IPS DF 6.9 (cell line): ENCODE results near the gene MED26.

ENCODE experiments used
- DNase-seq: peaks from one replicate; pipeline ENCODE4 v3.0.0-alpha.2; 2013; ENCODE audit warnings: low read depth, low spot score
- H3K27ac ChIP-seq: one replicate; pipeline ENCODE4 v1.5.1; 2013; ENCODE audit warnings: low read length, control low read depth
- H3K27me3 ChIP-seq: 2 replicates; pipeline ENCODE4 v1.6.1; 2013; ENCODE audit warnings: mild to moderate bottlenecking, low read length; ENCODE audit not compliant: control insufficient read depth, insufficient read depth
- H3K36me3 ChIP-seq: 2 replicates; pipeline ENCODE4 v1.6.1; 2013; ENCODE audit warnings: low read length; ENCODE audit not compliant: control insufficient read depth, insufficient read depth
- H3K4me1 ChIP-seq: 2 replicates; pipeline ENCODE4 v1.6.1; 2013; ENCODE audit warnings: low read length; ENCODE audit not compliant: control insufficient read depth, insufficient read depth
- H3K4me3 ChIP-seq: 2 replicates; pipeline ENCODE4 v1.5.1; 2013; ENCODE audit warnings: mild to moderate bottlenecking, low read length
- H3K9me3 ChIP-seq: 2 replicates; pipeline ENCODE4 v1.6.1; 2013; ENCODE audit warnings: low read length, inconsistent platforms; ENCODE audit not compliant: control insufficient read depth, insufficient read depth
- WGBS: extraction: QIAGEN DNeasy Blood & Tissue Kit; methylation state at CpG from one replicate; pipeline ENCODE4 v1.1.7; 2013; ENCODE audit warnings: mixed read lengths, missing lambda C conversion rate; ENCODE audit not compliant: insufficient read length, insufficient coverage; 5-methylcytosine and 5-hydroxymethylcytosine counted together

The MED26 gene

DNA sequence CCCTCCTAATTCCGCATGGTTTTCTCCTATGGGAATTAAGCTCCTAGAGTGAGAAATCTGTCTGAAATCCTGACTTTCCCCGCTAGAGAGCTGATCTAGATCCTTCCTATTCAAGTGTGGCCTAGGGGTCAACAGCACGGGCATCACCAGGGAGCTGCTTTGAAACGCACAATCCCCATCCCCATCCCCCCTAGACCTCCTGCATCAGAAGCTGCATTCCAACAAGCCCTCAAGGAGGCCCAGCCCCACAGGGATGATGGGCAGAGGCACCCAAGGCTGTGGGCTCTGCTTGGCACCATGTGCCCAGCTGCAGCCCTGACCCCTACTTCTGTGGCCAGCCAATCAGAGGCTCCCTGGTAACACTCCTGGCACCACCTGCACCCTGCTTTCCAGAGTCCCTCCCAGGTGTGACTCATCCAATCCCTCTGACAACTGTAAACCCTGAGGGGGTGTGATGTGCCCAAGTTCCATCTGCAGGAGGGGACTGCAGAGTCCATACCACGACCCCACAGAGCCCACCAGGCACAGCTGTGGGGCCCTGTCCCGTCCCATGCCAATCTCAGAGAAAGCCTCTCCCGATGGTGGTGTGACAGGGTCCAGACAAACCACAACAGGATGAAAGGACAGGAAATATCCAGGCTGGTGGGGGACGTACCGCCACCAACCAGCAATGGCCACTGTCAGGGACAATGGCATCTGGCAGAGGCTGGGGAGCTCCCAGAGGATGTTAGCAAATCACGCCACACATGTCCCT lies 36.0 kb downstream of the MED26 start:
- no CpG with 5 or more reads among the region's 10 CpGs for WGBS
- Histone ChIP-seq H3K27ac (no peak overlapping the region), H3K36me3 (no peaks in the 10 kb centered on the region), H3K9me3 (no peaks in the 10 kb centered on the region), H3K4me1 (peaks cover 17% of the 10 kb centered on the region), H3K4me3 (no peak overlapping the region), H3K27me3 (no peaks in the 10 kb centered on the region)
- no peak for DNase-seq

GRCh38 chr19:16590876-16591802 lies 36.9 kb downstream of the MED26 start:
- H3K4me3 ChIP-seq = no peak overlapping the region
- WGBS = no CpG with 5 or more reads among the region's 9 CpGs
- no peaks in the 10 kb centered on the region for H3K9me3 ChIP-seq
- H3K27ac ChIP-seq = no peak overlapping the region
- H3K36me3 ChIP-seq = no peaks in the 10 kb centered on the region
- H3K27me3 ChIP-seq = no peaks in the 10 kb centered on the region
- H3K4me1 ChIP-seq = peaks cover 21% of the 10 kb centered on the region
- DNase-seq = no peak

GRCh38 chr19:16589917-16590316 lies 38.1 kb downstream of the MED26 start:
- H3K9me3 ChIP-seq = no peaks in the 10 kb centered on the region
- no peaks in the 10 kb centered on the region for H3K36me3 ChIP-seq
- H3K27me3 ChIP-seq = no peaks in the 10 kb centered on the region
- WGBS = no CpG with 5 or more reads among the region's 3 CpGs
- DNase-seq = no peak
- H3K4me3 ChIP-seq = no peak overlapping the region
- no peak overlapping the region for H3K27ac ChIP-seq
- peaks cover 25% of the 10 kb centered on the region for H3K4me1 ChIP-seq

- peaks cover 28% of the 10 kb centered on the region for H3K4me1 ChIP-seq
- no peak overlapping the region for H3K4me3 ChIP-seq
- H3K36me3 ChIP-seq = no peaks in the 10 kb centered on the region
- DNase-seq = no peak
- no peaks in the 10 kb centered on the region for H3K27me3 ChIP-seq
- WGBS = no CpG with 5 or more reads among the region's 11 CpGs
- no peaks in the 10 kb centered on the region for H3K9me3 ChIP-seq
- no peak overlapping the region for H3K27ac ChIP-seq
Measured at GRCh38 chr19:16588824-16589577, 39.0 kb downstream of the MED26 start.

GRCh38 chr19:16587833-16588823 lies 39.9 kb downstream of the MED26 start:
- no CpG with 5 or more reads among the region's 26 CpGs for WGBS
- Histone ChIP-seq H3K36me3 (no peaks in the 10 kb centered on the region), H3K27ac (no peak overlapping the region), H3K4me3 (no peak overlapping the region), H3K27me3 (no peaks in the 10 kb centered on the region), H3K4me1 (peaks cover 28% of the 10 kb centered on the region), H3K9me3 (no peaks in the 10 kb centered on the region)
- DNase-seq = no peak

DNA sequence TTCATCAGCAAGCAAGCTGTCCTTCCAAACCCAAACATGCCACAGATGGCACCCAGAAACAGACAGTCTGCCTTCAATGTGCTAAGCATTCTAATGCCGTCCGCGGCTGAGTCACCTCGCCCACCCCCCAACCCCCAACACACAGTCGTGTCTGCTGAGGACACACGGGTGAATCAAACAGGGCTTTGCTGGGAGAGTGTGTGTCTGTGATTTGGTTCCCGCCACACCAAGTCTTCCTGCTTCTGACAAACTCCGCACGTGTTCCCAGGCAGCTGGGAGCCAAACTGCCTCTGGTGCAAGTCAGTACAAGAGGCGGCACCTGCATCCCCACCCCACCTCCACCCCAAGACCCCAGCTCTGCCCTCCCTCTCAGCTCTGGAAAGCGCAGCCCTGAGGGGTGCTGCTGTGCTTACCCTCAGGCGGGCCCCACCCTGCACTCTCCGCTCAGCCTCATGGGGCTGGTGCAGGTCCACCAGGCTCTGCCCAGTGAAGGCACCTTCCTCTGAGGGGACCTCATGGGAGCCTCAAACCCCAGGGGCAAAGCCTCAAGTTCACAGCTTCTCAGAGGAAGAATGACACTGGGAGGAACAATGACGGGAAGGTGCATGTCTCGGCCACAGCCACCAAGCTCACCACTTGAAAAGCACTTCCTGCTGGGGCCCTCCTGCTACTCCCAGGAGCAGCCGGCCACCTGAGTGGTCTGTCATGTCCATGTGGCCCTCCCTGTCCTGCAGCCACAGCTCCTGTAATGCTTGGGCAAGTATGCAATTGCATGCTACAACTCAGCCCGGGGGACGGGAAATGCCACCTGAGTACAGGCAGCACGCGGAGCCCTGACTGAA lies 40.8 kb downstream of the MED26 start:
- peaks cover 27% of the 10 kb centered on the region for H3K4me1 ChIP-seq
- no peaks in the 10 kb centered on the region for H3K9me3 ChIP-seq
- H3K36me3 ChIP-seq = no peaks in the 10 kb centered on the region
- no peak overlapping the region for H3K4me3 ChIP-seq
- DNase-seq = no peak
- no peak overlapping the region for H3K27ac ChIP-seq
- WGBS = no CpG with 5 or more reads among the region's 20 CpGs
- no peaks in the 10 kb centered on the region for H3K27me3 ChIP-seq

GRCh38 chr19:16586477-16586871 lies 41.5 kb downstream of the MED26 start:
- no peaks in the 10 kb centered on the region for H3K9me3 ChIP-seq
- H3K27me3 ChIP-seq = no peaks in the 10 kb centered on the region
- peaks cover 24% of the 10 kb centered on the region for H3K4me1 ChIP-seq
- no peak overlapping the region for H3K4me3 ChIP-seq
- no peak overlapping the region for H3K27ac ChIP-seq
- no CpG with 5 or more reads among the region's 9 CpGs for WGBS
- no peak for DNase-seq
- no peaks in the 10 kb centered on the region for H3K36me3 ChIP-seq

DNA sequence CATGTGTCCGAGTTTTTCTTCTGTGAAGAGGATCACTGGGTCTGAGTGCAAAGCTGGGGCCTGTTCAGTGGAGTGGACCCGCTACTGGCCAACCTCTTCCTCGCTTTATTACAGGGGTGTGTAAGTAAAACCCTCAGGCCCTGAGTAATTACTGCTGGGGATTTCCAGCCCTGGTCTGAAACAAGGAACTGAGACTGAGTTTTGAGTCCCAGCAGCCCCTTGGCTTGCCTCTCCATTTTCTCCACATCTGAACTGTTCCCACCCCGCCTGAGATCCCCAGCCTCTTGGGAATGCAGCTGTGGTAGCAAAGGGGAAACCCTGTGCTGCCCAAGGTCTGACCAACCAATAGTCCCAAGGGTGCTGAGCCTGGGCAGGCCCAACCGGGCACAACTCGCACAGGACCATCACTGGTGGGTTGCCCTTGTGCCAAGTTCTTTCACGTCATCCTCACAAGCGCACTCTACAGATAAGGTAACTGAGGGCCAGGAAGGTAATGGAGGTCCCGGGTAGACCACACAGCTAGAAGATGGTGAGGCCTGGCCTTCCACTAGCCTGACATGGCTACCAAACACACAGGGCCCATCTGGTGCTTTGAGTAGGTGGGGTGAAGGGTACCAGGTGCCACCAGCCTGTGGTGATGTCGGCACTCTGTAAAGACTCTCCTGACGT lies 42.1 kb downstream of the MED26 start:
- WGBS = no CpG with 5 or more reads among the region's 11 CpGs
- H3K4me1 ChIP-seq = peaks cover 24% of the 10 kb centered on the region
- no peaks in the 10 kb centered on the region for H3K27me3 ChIP-seq
- no peaks in the 10 kb centered on the region for H3K36me3 ChIP-seq
- DNase-seq = no peak
- no peaks in the 10 kb centered on the region for H3K9me3 ChIP-seq
- no peak overlapping the region for H3K27ac ChIP-seq
- H3K4me3 ChIP-seq = no peak overlapping the region
